K562 (cell line): ENCODE data around the gene HNRNPA3. TPM values are rescaled to one million over a fixed set of nuclear protein-coding genes. Genes with fewer than 3 reads are reported as not detected.

Experiments
- ATF1 ChIP-seq, 2 experiments: fragments of 450-650 bp in 1 of 2; IDR thresholded peaks; 2 replicates each; pipeline ENCODE4 v1.6.1; 2016; ENCODE audit warnings: missing compliant biosample characterization in 1 of 2, missing genetic modification characterization in 1 of 2
- MTA1 ChIP-seq: fragments of 450-650 bp; IDR thresholded peaks from 2 replicates; pipeline ENCODE4 v1.6.1; 2017; ENCODE audit warnings: borderline replicate concordance
- MTA3 ChIP-seq: fragments of 450-650 bp; formaldehyde crosslinking; IDR thresholded peaks from 2 replicates; pipeline ENCODE4 v1.6.1; 2017; ENCODE audit warnings: mild to moderate bottlenecking, borderline replicate concordance
- PHF20 ChIP-seq: fragments of 450-650 bp; IDR thresholded peaks from 2 replicates; pipeline ENCODE4 v1.6.1; 2018; ENCODE audit not compliant: partially characterized antibody
- RFX7 ChIP-seq: fragments of 250-450 bp; sonication (Bioruptor Pico); IDR thresholded peaks from 2 replicates; pipeline ENCODE4 v1.5.1; 2021; ENCODE audit warnings: mild to moderate bottlenecking
- SMARCC2 ChIP-seq: fragments of 450-650 bp; IDR thresholded peaks from 2 replicates; pipeline ENCODE4 v1.6.1; 2017; ENCODE audit warnings: antibody characterized with exemption, moderate library complexity, mild to moderate bottlenecking, low read depth
- SRSF1 ChIP-seq: fragments of 200-400 bp; formaldehyde crosslinking; IDR thresholded peaks from 2 replicates; pipeline ENCODE4 v1.6.1; 2017; ENCODE audit warnings: mild to moderate bottlenecking, low read depth, low read length, moderate library complexity
- ZFX ChIP-seq: sonication (generic); formaldehyde crosslinking; IDR thresholded peaks from 2 replicates; pipeline ENCODE4 v1.8.0; 2022; ENCODE audit warnings: mild to moderate bottlenecking, missing genetic modification reagents, moderate library complexity
- ZNF3 ChIP-seq: fragments of 250-450 bp; sonication (Bioruptor Pico); IDR thresholded peaks from 2 replicates; pipeline ENCODE4 v1.5.0; 2021; ENCODE audit warnings: mild to moderate bottlenecking, moderate library complexity
- ZNF695 ChIP-seq: fragments of 450-650 bp; formaldehyde crosslinking; IDR thresholded peaks from 2 replicates; pipeline ENCODE4 v1.4.0; 2020; ENCODE audit warnings: mild to moderate bottlenecking, moderate library complexity
- polyA plus RNA-seq, 8 experiments: library from polyadenylated mRNA; depleted of rRNA in 4 of 8; stranded (reverse) in 5 of 8; unstranded in 3 of 8; fragments of >200 nt; fragmentation: Nextera tagmentation in 2 of 8; fragmentation: Illumina TruSeq in 1 of 8; extraction: Ambion mirVana in 2 of 8; extraction: Trizol in 1 of 8; gene quantifications; 2 replicates each; pipeline versions ENCODE4 v1.2.1 to v1.2.3, GENCODE V29; 2011 to 2014; ENCODE audit warnings: inconsistent platforms in 1 of 8, missing spikeins in 1 of 8
- total RNA-seq, 7 experiments: library from RNA; depleted of rRNA in 6 of 7; stranded (reverse); fragments of >200 nt in 6 of 7; fragmentation: Illumina TruSeq in 2 of 7; extraction: Trizol in 2 of 7; gene quantifications; 2 replicates each; pipeline versions ENCODE4 v1.2.1 to v1.2.3, GENCODE V29; 2011 to 2021; ENCODE audit warnings: low replicate concordance in 1 of 7
- TF ChIP-seq, protein P1 (sequence below), 2 experiments: IDR thresholded peaks; 2 replicates each; pipeline ENCODE4 v1.6.1; 2012; ENCODE audit warnings: improper control_type of control experiment in 2 of 2, low read depth in 2 of 2, low read length in 2 of 2, borderline replicate concordance in 1 of 2
- TF ChIP-seq, protein P2 (sequence below): IDR thresholded peaks from 2 replicates; pipeline ENCODE4 v1.6.1; 2011; ENCODE audit warnings: borderline replicate concordance, low read depth, mild to moderate bottlenecking, moderate library complexity, low read length; ENCODE audit not compliant: insufficient read depth, poor library complexity, severe bottlenecking
- TF ChIP-seq, protein P3 (sequence below): fragments of 250-450 bp; sonication (Bioruptor Pico); IDR thresholded peaks from 2 replicates; pipeline ENCODE4 v1.8.0; 2021; ENCODE audit warnings: mild to moderate bottlenecking, moderate library complexity
- TF ChIP-seq, protein P4 (sequence below): fragments of 450-650 bp; IDR thresholded peaks from 2 replicates; pipeline ENCODE4 v1.6.1; 2016; ENCODE audit warnings: low read depth

Gene HNRNPA3
- total and polyA plus RNA-seq, 9 of the 15 experiments (the other 6 are each of a cell fraction or from before 2014, with no cell fraction given) = 72.8 to 428 (median 192) TPM

GRCh38 chr2:177164584-177165052 lies 48.0 kb upstream of the HNRNPA3 start (continued):
- TF ChIP-seq, protein P1, sequence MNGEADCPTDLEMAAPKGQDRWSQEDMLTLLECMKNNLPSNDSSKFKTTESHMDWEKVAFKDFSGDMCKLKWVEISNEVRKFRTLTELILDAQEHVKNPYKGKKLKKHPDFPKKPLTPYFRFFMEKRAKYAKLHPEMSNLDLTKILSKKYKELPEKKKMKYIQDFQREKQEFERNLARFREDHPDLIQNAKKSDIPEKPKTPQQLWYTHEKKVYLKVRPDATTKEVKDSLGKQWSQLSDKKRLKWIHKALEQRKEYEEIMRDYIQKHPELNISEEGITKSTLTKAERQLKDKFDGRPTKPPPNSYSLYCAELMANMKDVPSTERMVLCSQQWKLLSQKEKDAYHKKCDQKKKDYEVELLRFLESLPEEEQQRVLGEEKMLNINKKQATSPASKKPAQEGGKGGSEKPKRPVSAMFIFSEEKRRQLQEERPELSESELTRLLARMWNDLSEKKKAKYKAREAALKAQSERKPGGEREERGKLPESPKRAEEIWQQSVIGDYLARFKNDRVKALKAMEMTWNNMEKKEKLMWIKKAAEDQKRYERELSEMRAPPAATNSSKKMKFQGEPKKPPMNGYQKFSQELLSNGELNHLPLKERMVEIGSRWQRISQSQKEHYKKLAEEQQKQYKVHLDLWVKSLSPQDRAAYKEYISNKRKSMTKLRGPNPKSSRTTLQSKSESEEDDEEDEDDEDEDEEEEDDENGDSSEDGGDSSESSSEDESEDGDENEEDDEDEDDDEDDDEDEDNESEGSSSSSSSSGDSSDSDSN (IDR thresholded peaks at IDR 0.05; ENCODE audit: borderline replicate concordance in 1 of 2, low read depth in 2 of 2, low read length in 2 of 2) = no peak
- TF ChIP-seq, protein P2, sequence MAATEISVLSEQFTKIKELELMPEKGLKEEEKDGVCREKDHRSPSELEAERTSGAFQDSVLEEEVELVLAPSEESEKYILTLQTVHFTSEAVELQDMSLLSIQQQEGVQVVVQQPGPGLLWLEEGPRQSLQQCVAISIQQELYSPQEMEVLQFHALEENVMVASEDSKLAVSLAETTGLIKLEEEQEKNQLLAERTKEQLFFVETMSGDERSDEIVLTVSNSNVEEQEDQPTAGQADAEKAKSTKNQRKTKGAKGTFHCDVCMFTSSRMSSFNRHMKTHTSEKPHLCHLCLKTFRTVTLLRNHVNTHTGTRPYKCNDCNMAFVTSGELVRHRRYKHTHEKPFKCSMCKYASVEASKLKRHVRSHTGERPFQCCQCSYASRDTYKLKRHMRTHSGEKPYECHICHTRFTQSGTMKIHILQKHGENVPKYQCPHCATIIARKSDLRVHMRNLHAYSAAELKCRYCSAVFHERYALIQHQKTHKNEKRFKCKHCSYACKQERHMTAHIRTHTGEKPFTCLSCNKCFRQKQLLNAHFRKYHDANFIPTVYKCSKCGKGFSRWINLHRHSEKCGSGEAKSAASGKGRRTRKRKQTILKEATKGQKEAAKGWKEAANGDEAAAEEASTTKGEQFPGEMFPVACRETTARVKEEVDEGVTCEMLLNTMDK = no peak
- peak; percentile 57; the same call in 1 of the 2 replicates for TF ChIP-seq MTA1
- no peak for TF ChIP-seq ZFX (CRISPR knock-in tag)
- no peak for TF ChIP-seq SRSF1
- no peak for TF ChIP-seq PHF20
- TF ChIP-seq ZNF695 (CRISPR knock-in tag) = no peak
- TF ChIP-seq SMARCC2 = 0 out of 2 replicates have a peak, but pooled peaks have one; percentile 42
- TF ChIP-seq ATF1 (CRISPR knock-in tag; IDR thresholded peaks at IDR 0.05) = no peak
- peak; percentile 93 for TF ChIP-seq ATF1 (tag; IDR thresholded peaks at IDR 0.05)
- 0 out of 2 replicates have a peak, but pooled peaks have one; percentile 33 for TF ChIP-seq ZNF3 (CRISPR knock-in tag)
- TF ChIP-seq, protein P3, sequence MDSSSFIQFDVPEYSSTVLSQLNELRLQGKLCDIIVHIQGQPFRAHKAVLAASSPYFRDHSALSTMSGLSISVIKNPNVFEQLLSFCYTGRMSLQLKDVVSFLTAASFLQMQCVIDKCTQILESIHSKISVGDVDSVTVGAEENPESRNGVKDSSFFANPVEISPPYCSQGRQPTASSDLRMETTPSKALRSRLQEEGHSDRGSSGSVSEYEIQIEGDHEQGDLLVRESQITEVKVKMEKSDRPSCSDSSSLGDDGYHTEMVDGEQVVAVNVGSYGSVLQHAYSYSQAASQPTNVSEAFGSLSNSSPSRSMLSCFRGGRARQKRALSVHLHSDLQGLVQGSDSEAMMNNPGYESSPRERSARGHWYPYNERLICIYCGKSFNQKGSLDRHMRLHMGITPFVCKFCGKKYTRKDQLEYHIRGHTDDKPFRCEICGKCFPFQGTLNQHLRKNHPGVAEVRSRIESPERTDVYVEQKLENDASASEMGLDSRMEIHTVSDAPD (CRISPR knock-in tag) = no peak
- no peak for TF ChIP-seq RFX7
- TF ChIP-seq MTA3 = peak; percentile 53; the same call in 1 of the 2 replicates
- TF ChIP-seq, protein P4, sequence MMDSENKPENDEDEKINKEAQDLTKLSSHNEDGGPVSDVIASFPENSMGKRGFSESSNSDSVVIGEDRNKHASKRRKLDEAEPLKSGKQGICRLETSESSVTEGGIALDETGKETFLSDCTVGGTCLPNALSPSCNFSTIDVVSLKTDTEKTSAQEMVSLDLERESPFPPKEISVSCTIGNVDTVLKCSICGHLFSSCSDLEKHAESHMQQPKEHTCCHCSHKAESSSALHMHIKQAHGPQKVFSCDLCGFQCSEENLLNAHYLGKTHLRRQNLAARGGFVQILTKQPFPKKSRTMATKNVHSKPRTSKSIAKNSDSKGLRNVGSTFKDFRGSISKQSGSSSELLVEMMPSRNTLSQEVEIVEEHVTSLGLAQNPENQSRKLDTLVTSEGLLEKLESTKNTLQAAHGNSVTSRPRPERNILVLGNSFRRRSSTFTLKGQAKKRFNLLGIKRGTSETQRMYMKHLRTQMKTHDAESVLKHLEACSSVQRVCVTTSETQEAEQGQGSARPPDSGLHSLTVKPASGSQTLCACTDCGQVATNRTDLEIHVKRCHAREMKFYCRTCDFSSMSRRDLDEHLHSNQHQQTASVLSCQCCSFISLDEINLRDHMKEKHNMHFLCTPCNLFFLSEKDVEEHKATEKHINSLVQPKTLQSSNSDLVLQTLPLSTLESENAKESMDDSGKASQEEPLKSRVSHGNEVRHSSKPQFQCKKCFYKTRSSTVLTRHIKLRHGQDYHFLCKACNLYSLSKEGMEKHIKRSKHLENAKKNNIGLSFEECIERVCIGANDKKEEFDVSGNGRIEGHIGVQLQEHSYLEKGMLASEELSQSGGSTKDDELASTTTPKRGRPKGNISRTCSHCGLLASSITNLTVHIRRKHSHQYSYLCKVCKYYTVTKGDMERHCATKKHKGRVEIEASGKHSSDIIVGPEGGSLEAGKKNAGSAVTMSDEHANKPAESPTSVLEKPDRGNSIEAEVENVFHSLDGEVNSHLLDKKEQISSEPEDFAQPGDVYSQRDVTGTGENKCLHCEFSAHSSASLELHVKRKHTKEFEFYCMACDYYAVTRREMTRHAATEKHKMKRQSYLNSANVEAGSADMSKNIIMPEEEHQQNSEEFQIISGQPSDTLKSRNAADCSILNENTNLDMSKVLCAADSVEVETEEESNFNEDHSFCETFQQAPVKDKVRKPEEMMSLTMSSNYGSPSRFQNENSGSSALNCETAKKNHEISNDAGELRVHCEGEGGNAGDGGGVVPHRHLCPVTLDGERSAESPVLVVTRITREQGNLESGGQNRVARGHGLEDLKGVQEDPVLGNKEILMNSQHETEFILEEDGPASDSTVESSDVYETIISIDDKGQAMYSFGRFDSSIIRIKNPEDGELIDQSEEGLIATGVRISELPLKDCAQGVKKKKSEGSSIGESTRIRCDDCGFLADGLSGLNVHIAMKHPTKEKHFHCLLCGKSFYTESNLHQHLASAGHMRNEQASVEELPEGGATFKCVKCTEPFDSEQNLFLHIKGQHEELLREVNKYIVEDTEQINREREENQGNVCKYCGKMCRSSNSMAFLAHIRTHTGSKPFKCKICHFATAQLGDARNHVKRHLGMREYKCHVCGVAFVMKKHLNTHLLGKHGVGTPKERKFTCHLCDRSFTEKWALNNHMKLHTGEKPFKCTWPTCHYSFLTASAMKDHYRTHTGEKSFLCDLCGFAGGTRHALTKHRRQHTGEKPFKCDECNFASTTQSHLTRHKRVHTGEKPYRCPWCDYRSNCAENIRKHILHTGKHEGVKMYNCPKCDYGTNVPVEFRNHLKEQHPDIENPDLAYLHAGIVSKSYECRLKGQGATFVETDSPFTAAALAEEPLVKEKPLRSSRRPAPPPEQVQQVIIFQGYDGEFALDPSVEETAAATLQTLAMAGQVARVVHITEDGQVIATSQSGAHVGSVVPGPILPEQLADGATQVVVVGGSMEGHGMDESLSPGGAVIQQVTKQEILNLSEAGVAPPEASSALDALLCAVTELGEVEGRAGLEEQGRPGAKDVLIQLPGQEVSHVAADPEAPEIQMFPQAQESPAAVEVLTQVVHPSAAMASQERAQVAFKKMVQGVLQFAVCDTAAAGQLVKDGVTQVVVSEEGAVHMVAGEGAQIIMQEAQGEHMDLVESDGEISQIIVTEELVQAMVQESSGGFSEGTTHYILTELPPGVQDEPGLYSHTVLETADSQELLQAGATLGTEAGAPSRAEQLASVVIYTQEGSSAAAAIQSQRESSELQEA = no peak
